K562 (cell line): ENCODE data around the gene FANCI. TPM values are rescaled to one million over a fixed set of nuclear protein-coding genes. Genes with fewer than 3 reads are reported as not detected.

ENCODE experiments used
- ATAC-seq: fragments of 200-7000 bp; cut with Tn5 transposase; 3 replicates; pipeline ENCODE4 v1.9.1; 2020; ENCODE audit warnings: moderate library complexity
- BruUV-seq: library from RNA; stranded (reverse); fragments of 400-500 nt; replicated peaks from 2 replicates; lab custom pipeline; 2021; lab: Mats Ljungman, UMichigan
- CTCF ChIA-PET: fragments of 300-600 bp; formaldehyde crosslinking; extraction: SDS; loops from one replicate; lab custom pipeline; 2021; ENCODE audit warnings: low intra/inter-chr PET ratio; lab: Yijun Ruan, JAX
- POLR2A ChIA-PET: fragments of 300-600, 350-650 bp; sonication (Branson Sonifier 250); formaldehyde crosslinking; extraction: SDS; loops from one replicate; lab custom pipeline; 2021; ENCODE audit warnings: antibody characterized with exemption, inconsistent platforms; lab: Yijun Ruan, JAX
- DNase-seq, 4 experiments: peaks; one replicate each; pipeline versions ENCODE4 v3.0.0 to v3.0.0-alpha.2; 2011 to 2018; ENCODE audit warnings: low spot score in 3 of 4, mixed read lengths in 3 of 4; ENCODE audit errors: extremely low read depth in 1 of 4
- FAIRE-seq: peaks from 2 replicates; lab custom pipeline; 2011; peaks lifted over from hg19 to GRCh38; lab: Jason Lieb, UNC
- H2AFZ ChIP-seq: 2 replicates; pipeline ENCODE4 v1.6.0; 2011; ENCODE audit warnings: low read depth, low read length, control low read depth, inconsistent platforms
- H3K27ac ChIP-seq: fragments of 200-600 bp; 3 replicates; pipeline ENCODE4 v1.8.0; 2011; ENCODE audit warnings: low read depth, mild to moderate bottlenecking, control low read depth, inconsistent platforms, low read length, moderate library complexity, mixed read lengths; ENCODE audit errors: extremely low read depth
- H3K27me3 ChIP-seq, 2 experiments: fragments of 300-600 bp in 1 of 2; 2 replicates in 1 of 2; 3 replicates in 1 of 2; pipeline versions ENCODE4 v1.6.0 to v1.8.0; 2011; ENCODE audit warnings: inconsistent platforms in 2 of 2, low read length in 2 of 2, mild to moderate bottlenecking in 1 of 2, mixed read lengths in 1 of 2, moderate library complexity in 1 of 2; ENCODE audit not compliant: control insufficient read depth in 2 of 2, insufficient read depth in 2 of 2
- H3K36me3 ChIP-seq: fragments of 300-600 bp; 3 replicates; pipeline ENCODE4 v1.8.0; 2011; ENCODE audit warnings: mild to moderate bottlenecking, low read length, inconsistent platforms; ENCODE audit not compliant: control insufficient read depth, insufficient read depth
- H3K4me1 ChIP-seq, 2 experiments: fragments of 200-600 bp in 1 of 2; replicated peaks in 1 of 2; 2 replicates in 1 of 2; 3 replicates in 1 of 2; pipeline versions ENCODE4 v1.5.1 to v1.8.0; 2011; ENCODE audit warnings: inconsistent platforms in 2 of 2, low read length in 2 of 2, mild to moderate bottlenecking in 1 of 2, mixed read lengths in 1 of 2, moderate library complexity in 1 of 2; ENCODE audit not compliant: control insufficient read depth in 2 of 2, insufficient read depth in 2 of 2
- H3K4me2 ChIP-seq: 2 replicates; pipeline ENCODE4 v1.6.1; 2011; ENCODE audit warnings: low read length, control low read depth, inconsistent platforms, mixed read lengths; ENCODE audit not compliant: insufficient read depth
- H3K4me3 ChIP-seq: fragments of 200-600 bp; sonication (generic), shearing (Covaris generic); 2 replicates; pipeline ENCODE4 v1.5.1; 2016; ENCODE audit warnings: control low read depth, inconsistent platforms
- H3K79me2 ChIP-seq: fragments of 200-600 bp; 3 replicates; pipeline ENCODE4 v1.8.0; 2011; ENCODE audit warnings: low read length, inconsistent platforms; ENCODE audit not compliant: control insufficient read depth, insufficient read depth
- H3K9ac ChIP-seq, 2 experiments: 2 replicates each; pipeline versions ENCODE4 v1.6.0 to v1.6.1; 2011; ENCODE audit warnings: low read depth in 2 of 2, low read length in 2 of 2, control low read depth in 1 of 2, inconsistent platforms in 1 of 2, mild to moderate bottlenecking in 1 of 2, mixed read lengths in 1 of 2; ENCODE audit not compliant: insufficient read depth in 1 of 2
- H3K9me1 ChIP-seq: one replicate; pipeline ENCODE4 v1.6.0; 2011; ENCODE audit warnings: inconsistent platforms, mild to moderate bottlenecking, low read length, moderate library complexity; ENCODE audit not compliant: control insufficient read depth, insufficient read depth
- H3K9me3 ChIP-seq: replicated peaks from 2 replicates; pipeline ENCODE4 v1.5.1; 2011; ENCODE audit warnings: low read depth, low read length, inconsistent platforms; ENCODE audit not compliant: control insufficient read depth, insufficient read depth
- H4K20me1 ChIP-seq: replicated peaks from 2 replicates; pipeline ENCODE4 v1.6.1; 2011; ENCODE audit warnings: low read length, inconsistent platforms, mixed read lengths; ENCODE audit not compliant: control insufficient read depth, insufficient read depth
- KLF10 ChIP-seq: fragments of 250-450 bp; sonication (Bioruptor Pico); IDR thresholded peaks from 2 replicates; pipeline ENCODE4 v1.6.1; 2021; ENCODE audit warnings: matching md5 sums
- POLR2A ChIP-seq: fragments of 450-650 bp; conservative IDR thresholded peaks from 2 replicates; pipeline ENCODE4 v1.6.1; 2016
- PPARD ChIP-seq: fragments of 250-450 bp; sonication (Bioruptor Pico); IDR thresholded peaks from 2 replicates; pipeline ENCODE4 v1.8.0; 2022; ENCODE audit warnings: inconsistent platforms, mild to moderate bottlenecking, moderate library complexity
- SRSF3 ChIP-seq: fragments of 200-400 bp; formaldehyde crosslinking; IDR thresholded peaks from 2 replicates; pipeline ENCODE4 v1.6.1; 2016; ENCODE audit warnings: mild to moderate bottlenecking, low read length, moderate library complexity; ENCODE audit not compliant: insufficient read depth
- SUPT5H ChIP-seq: fragments of 450-650 bp; IDR thresholded peaks from 2 replicates; pipeline ENCODE4 v1.6.1; 2016
- WGBS: fragments of 100-300 bp; shearing (Covaris generic); methylation state at CpG from one replicate; pipeline ENCODE4 v1.1.6; 2016; ENCODE audit warnings: low coverage, mixed read lengths; ENCODE audit not compliant: insufficient coverage; ENCODE audit errors: missing lambda C conversion rate; 5-methylcytosine and 5-hydroxymethylcytosine counted together
- in situ Hi-C: fragments of 300-500 bp; cut with MboI; formaldehyde crosslinking; loops from 4 replicates; pipeline ENCODE4 v1.15.0; 2018; ENCODE audit warnings: inconsistent platforms, mixed read lengths
- intact Hi-C: fragments of 100-400 bp; cut with micrococcal nuclease; formaldehyde crosslinking; loops from 2 replicates; pipeline ENCODE4 v1.14.2; 2022
- polyA plus RNA-seq, 8 experiments: library from polyadenylated mRNA; depleted of rRNA in 4 of 8; stranded (reverse) in 5 of 8; unstranded in 3 of 8; fragments of >200 nt; fragmentation: Nextera tagmentation in 2 of 8; fragmentation: Illumina TruSeq in 1 of 8; extraction: Ambion mirVana in 2 of 8; extraction: Trizol in 1 of 8; gene quantifications; 2 replicates each; pipeline versions ENCODE4 v1.2.1 to v1.2.3, GENCODE V29; 2011 to 2014; ENCODE audit warnings: inconsistent platforms in 1 of 8, missing spikeins in 1 of 8
- total RNA-seq, 7 experiments: library from RNA; depleted of rRNA in 6 of 7; stranded (reverse); fragments of >200 nt in 6 of 7; fragmentation: Illumina TruSeq in 2 of 7; extraction: Trizol in 2 of 7; gene quantifications; 2 replicates each; pipeline versions ENCODE4 v1.2.1 to v1.2.3, GENCODE V29; 2011 to 2021; ENCODE audit warnings: low replicate concordance in 1 of 7

The FANCI gene
- total and polyA plus RNA-seq, 9 of the 15 experiments (the other 6 are each of a cell fraction or from before 2014, with no cell fraction given): 72.1 to 165 (median 131) TPM

- no peak for TF ChIP-seq PPARD
These were observed 71.7 kb downstream of the FANCI start (continued) for GRCh38 chr15:89315375-89315929.

- H3K9me3 ChIP-seq: no peaks in the 10 kb centered on the region
- no peak overlapping the region for H3K27ac ChIP-seq
- ChIA-PET CTCF (no interaction called here), POLR2A (interaction anchor here (1.2 to 2.1 kb wide), 5 partner anchors 11 to 24 kb away, joined by 3 to 7 read pairs (median 4); no protein-coding TSS in a partner anchor)
- 85% methylated on average over 5 of the region's 5 CpGs for WGBS
- H3K79me2 ChIP-seq: no peaks in the 10 kb centered on the region
- no peak for DNase-seq
- H4K20me1 ChIP-seq: peaks cover 6% of the 10 kb centered on the region; the same call in 1 of the 2 replicates
- TSS peak; percentile 50 for BruUV-seq
- no peak overlapping the region for H3K9ac ChIP-seq
- no peaks in the 10 kb centered on the region for H3K9me1 ChIP-seq
- no peak for FAIRE-seq
- H3K4me2 ChIP-seq: no peak overlapping the region
- intact Hi-C loops (no loop called here), in situ Hi-C loops (no loop called here)
- no peak overlapping the region for H2AFZ ChIP-seq
- H3K27me3 ChIP-seq: no peaks in the 10 kb centered on the region
- no peak for ATAC-seq
- H3K4me1 ChIP-seq: no peaks in the 10 kb centered on the region
- H3K36me3 ChIP-seq: peaks cover 98% of the 10 kb centered on the region
- H3K4me3 ChIP-seq: no peak overlapping the region
- TF ChIP-seq KLF10 (no peak), POLR2A (peak; percentile 12; the same call in 1 of the 2 replicates)
These were observed 72.7 kb downstream of the FANCI start for GRCh38 chr15:89316504-89316903.

GRCh38 chr15:89317186-89317720, 73.5 kb downstream of the FANCI start:
- TF ChIP-seq SUPT5H (peak; percentile 14; the same call in 1 of the 2 replicates), SRSF3 (no peak)
- TF ChIP-seq, all 486 proteins: peak for 1
- Histone ChIP-seq H3K4me3 (no peak overlapping the region), H3K27me3 (no peaks in the 10 kb centered on the region), H4K20me1 (peaks cover 6% of the 10 kb centered on the region; the same call in 1 of the 2 replicates), H3K79me2 (no peaks in the 10 kb centered on the region), H2AFZ (no peak overlapping the region), H3K36me3 (peaks cover 98% of the 10 kb centered on the region), H3K9me1 (no peaks in the 10 kb centered on the region), H3K9ac (no peak overlapping the region), H3K9me3 (no peaks in the 10 kb centered on the region), H3K27ac (no peak overlapping the region), H3K4me2 (no peak overlapping the region), H3K4me1 (no peaks in the 10 kb centered on the region)
- WGBS: 91% methylated on average over 4 of the region's 4 CpGs
- ATAC-seq: no peak
- in situ Hi-C loops (no loop called here), intact Hi-C loops (no loop called here)
- no peak for DNase-seq
- no peak for FAIRE-seq
- CTCF ChIA-PET: no interaction called here
- POLR2A ChIA-PET: interaction anchor here (1.0 to 2.6 kb wide), 7 partner anchors 9 to 25 kb away, joined by 3 to 7 read pairs (median 4); no protein-coding TSS in a partner anchor
- TSS peak; percentile 18 for BruUV-seq
